ENCODE measurements around the gene SMARCB1.

GRCh38 chr22:23857606-23858483 is 71.1 kb downstream of the SMARCB1 start, which contains the start of gene SLC2A11:
- TF ChIP-seq CHD2 (IDR thresholded peaks at IDR 0.05; ENCODE audit: low read length, partially characterized antibody) (no peak), CTCF (IDR thresholded peaks at IDR 0.05) (peak; percentile 31), POLR2AphosphoS5 (IDR thresholded peaks at IDR 0.05; ENCODE audit: low read depth, low read length) (peak; percentile 92)

All from SK-N-SH (cell line).